IMR-90 (cell line): ENCODE data around the gene CDKN1C. TPM values are rescaled to one million over a fixed set of nuclear protein-coding genes. Genes with fewer than 3 reads are reported as not detected.

Experiments used
- ATAC-seq: fragments of 200-7000 bp; cut with Tn5 transposase; 2 replicates; pipeline ENCODE4 v1.9.1; 2020; ENCODE audit warnings: low read depth, mild to moderate bottlenecking, moderate library complexity
- BruUV-seq: library from RNA; stranded (reverse); fragments of 400-500 nt; replicated peaks from 2 replicates; lab custom pipeline; 2021; lab: Mats Ljungman, UMichigan
- CTCF ChIA-PET: fragments of 300-600 bp; formaldehyde crosslinking; extraction: SDS; loops from one replicate; lab custom pipeline; 2021; ENCODE audit warnings: antibody characterized with exemption; lab: Yijun Ruan, JAX
- POLR2A ChIA-PET: fragments of 300-600 bp; sonication (Branson Sonifier 250); formaldehyde crosslinking; loops from one replicate; lab custom pipeline; 2022; ENCODE audit warnings: antibody characterized with exemption; ENCODE audit not compliant: unreplicated experiment; lab: Charles Lee
- DNase-seq: peaks from one replicate; pipeline ENCODE4 v3.0.0; 2013
- H2AFZ ChIP-seq: replicated peaks from 2 replicates; pipeline ENCODE3; 2013; ENCODE audit warnings: low read length, mild to moderate bottlenecking; ENCODE audit not compliant: poor library complexity
- H2AK5ac ChIP-seq: 2 replicates; pipeline ENCODE4 v1.6.1; 2013; ENCODE audit warnings: low read depth, low read length, inconsistent platforms
- H2AK9ac ChIP-seq: replicated peaks from 2 replicates; pipeline ENCODE3; 2013; ENCODE audit warnings: mild to moderate bottlenecking, low read depth, low read length, moderate library complexity; ENCODE audit not compliant: poor library complexity
- H2BK120ac ChIP-seq: 2 replicates; pipeline ENCODE4 v1.6.1; 2013; ENCODE audit warnings: low read depth, low read length, inconsistent platforms
- H2BK15ac ChIP-seq: 3 replicates; pipeline ENCODE4 v1.6.1; 2013; ENCODE audit warnings: low read depth, low read length, inconsistent platforms
- H2BK20ac ChIP-seq: 2 replicates; pipeline ENCODE4 v1.6.1; 2013; ENCODE audit warnings: low read depth, mild to moderate bottlenecking, inconsistent platforms, low read length, moderate library complexity
- H2BK5ac ChIP-seq: 2 replicates; pipeline ENCODE4 v1.6.1; 2013; ENCODE audit warnings: mild to moderate bottlenecking, low read depth, low read length, inconsistent platforms; ENCODE audit not compliant: poor library complexity, severe bottlenecking
- H3K14ac ChIP-seq: replicated peaks from 2 replicates; pipeline ENCODE4 v1.6.1; 2013; ENCODE audit warnings: low read depth, low read length, inconsistent platforms
- H3K18ac ChIP-seq: 2 replicates; pipeline ENCODE4 v1.6.1; 2013; ENCODE audit warnings: low read depth, low read length, control low read depth
- H3K23ac ChIP-seq: 2 replicates; pipeline ENCODE4 v1.6.1; 2013; ENCODE audit warnings: low read depth, low read length, inconsistent platforms
- H3K27ac ChIP-seq: 2 replicates; pipeline ENCODE4 v1.5.1; 2013; ENCODE audit warnings: mild to moderate bottlenecking, control low read depth, low read length; ENCODE audit not compliant: insufficient read depth
- H3K27me3 ChIP-seq: 2 replicates; pipeline ENCODE4 v1.6.1; 2013; ENCODE audit warnings: low read length; ENCODE audit not compliant: control insufficient read depth, insufficient read depth
- H3K36me3 ChIP-seq: 2 replicates; pipeline ENCODE4 v1.6.1; 2013; ENCODE audit warnings: low read length, mixed read lengths; ENCODE audit not compliant: control insufficient read depth, insufficient read depth
- H3K4ac ChIP-seq: 2 replicates; pipeline ENCODE4 v1.6.1; 2013; ENCODE audit warnings: low read depth, low read length, inconsistent platforms
- H3K4me1 ChIP-seq: 2 replicates; pipeline ENCODE4 v1.6.1; 2013; ENCODE audit warnings: low read length, mixed read lengths; ENCODE audit not compliant: control insufficient read depth, insufficient read depth
- H3K4me2 ChIP-seq: 2 replicates; pipeline ENCODE4 v1.6.1; 2013; ENCODE audit warnings: low read depth, mild to moderate bottlenecking, control low read depth, low read length, moderate library complexity
- H3K4me3 ChIP-seq: 2 replicates; pipeline ENCODE4 v1.5.1; 2013; ENCODE audit warnings: low read depth, mild to moderate bottlenecking, control low read depth, low read length, moderate library complexity; ENCODE audit not compliant: insufficient read depth
- H3K56ac ChIP-seq: 2 replicates; pipeline ENCODE4 v1.6.1; 2013; ENCODE audit warnings: low read length, inconsistent platforms; ENCODE audit not compliant: insufficient read depth; ENCODE audit errors: extremely low read depth
- H3K79me1 ChIP-seq, 2 experiments: 2 replicates each; pipeline ENCODE4 v1.6.1; 2013; ENCODE audit warnings: low read length in 2 of 2, inconsistent platforms in 1 of 2, low read depth in 1 of 2
- H3K9ac ChIP-seq: 2 replicates; pipeline ENCODE4 v1.6.1; 2013; ENCODE audit warnings: low read depth, low read length, control low read depth
- H3K9me1 ChIP-seq: 2 replicates; pipeline ENCODE4 v1.6.1; 2013; ENCODE audit warnings: low read length, inconsistent platforms; ENCODE audit not compliant: insufficient read depth
- H3K9me3 ChIP-seq: 2 replicates; pipeline ENCODE4 v1.6.1; 2013; ENCODE audit warnings: low read length; ENCODE audit not compliant: control insufficient read depth, insufficient read depth
- H4K20me1 ChIP-seq: 2 replicates; pipeline ENCODE4 v1.6.1; 2013; ENCODE audit warnings: low read length, inconsistent platforms; ENCODE audit not compliant: insufficient read depth
- H4K5ac ChIP-seq: 2 replicates; pipeline ENCODE4 v1.6.1; 2013; ENCODE audit warnings: mild to moderate bottlenecking, low read depth, low read length, control low read depth
- H4K8ac ChIP-seq, 2 experiments: 2 replicates each; pipeline ENCODE4 v1.6.1; 2013; ENCODE audit warnings: low read depth in 2 of 2, low read length in 2 of 2, control low read depth in 1 of 2, inconsistent platforms in 1 of 2
- H4K91ac ChIP-seq: 2 replicates; pipeline ENCODE4 v1.6.1; 2013; ENCODE audit warnings: low read depth, low read length, inconsistent platforms; ENCODE audit not compliant: insufficient read depth
- BHLHE40 ChIP-seq: fragments of 150-350 bp; IDR thresholded peaks from 2 replicates; pipeline ENCODE4 v1.6.1; 2016; ENCODE audit warnings: mild to moderate bottlenecking, low read depth, low read length
- CEBPB ChIP-seq: IDR thresholded peaks from 2 replicates; pipeline ENCODE4 v1.6.1; 2012; ENCODE audit warnings: low read depth, low read length, improper control_type of control experiment
- CHD1 ChIP-seq: IDR thresholded peaks from 2 replicates; pipeline ENCODE4 v1.6.1; 2012; ENCODE audit warnings: low read depth, low read length, improper control_type of control experiment
- WGBS, 2 experiments: methylation state at CpG; one replicate each; pipeline versions ENCODE4 v1.1.5 to v1.1.7; 2013; ENCODE audit warnings: missing lambda C conversion rate in 2 of 2; ENCODE audit not compliant: insufficient read length in 1 of 2; ENCODE audit errors: extremely low coverage in 2 of 2; 5-methylcytosine and 5-hydroxymethylcytosine counted together
- dilution Hi-C: fragments of 300-500 bp; cut with HindIII; formaldehyde crosslinking; loops from one replicate; pipeline ENCODE4 v1.14.3; 2018; ENCODE audit warnings: low sequenced_read_pairs; ENCODE audit not compliant: unreplicated experiment
- in situ Hi-C: fragments of 300-500 bp; cut with MboI; formaldehyde crosslinking; loops from 3 replicates; pipeline ENCODE4 v1.14.3; 2019; ENCODE audit warnings: low sequenced_read_pairs, inconsistent platforms, mixed read lengths
- intact Hi-C: fragments of 100-400 bp; cut with micrococcal nuclease; formaldehyde crosslinking; loops from 2 replicates; pipeline ENCODE4 v1.10.0; 2022
- polyA plus RNA-seq, 3 experiments: library from polyadenylated mRNA; depleted of rRNA; stranded (reverse); fragments of >200 nt; gene quantifications; 2 replicates each; pipeline ENCODE4 v1.2.3, GENCODE V29; 2012; ENCODE audit warnings: low replicate concordance in 1 of 3
- total RNA-seq: library from RNA; depleted of rRNA; stranded (reverse); fragments of >200 nt; gene quantifications from 2 replicates; pipeline ENCODE4 v1.2.3, GENCODE V29; 2012
- TF ChIP-seq, protein P1 (sequence below): conservative IDR thresholded peaks from 2 replicates; pipeline ENCODE4 v1.5.1; 2012; ENCODE audit warnings: mild to moderate bottlenecking, low read depth, low read length, improper control_type of control experiment

Gene CDKN1C
- total and polyA plus RNA-seq, 2 of the 4 experiments (the other 2 are of a cell fraction): 1.6 to 3.0 TPM

DNA sequence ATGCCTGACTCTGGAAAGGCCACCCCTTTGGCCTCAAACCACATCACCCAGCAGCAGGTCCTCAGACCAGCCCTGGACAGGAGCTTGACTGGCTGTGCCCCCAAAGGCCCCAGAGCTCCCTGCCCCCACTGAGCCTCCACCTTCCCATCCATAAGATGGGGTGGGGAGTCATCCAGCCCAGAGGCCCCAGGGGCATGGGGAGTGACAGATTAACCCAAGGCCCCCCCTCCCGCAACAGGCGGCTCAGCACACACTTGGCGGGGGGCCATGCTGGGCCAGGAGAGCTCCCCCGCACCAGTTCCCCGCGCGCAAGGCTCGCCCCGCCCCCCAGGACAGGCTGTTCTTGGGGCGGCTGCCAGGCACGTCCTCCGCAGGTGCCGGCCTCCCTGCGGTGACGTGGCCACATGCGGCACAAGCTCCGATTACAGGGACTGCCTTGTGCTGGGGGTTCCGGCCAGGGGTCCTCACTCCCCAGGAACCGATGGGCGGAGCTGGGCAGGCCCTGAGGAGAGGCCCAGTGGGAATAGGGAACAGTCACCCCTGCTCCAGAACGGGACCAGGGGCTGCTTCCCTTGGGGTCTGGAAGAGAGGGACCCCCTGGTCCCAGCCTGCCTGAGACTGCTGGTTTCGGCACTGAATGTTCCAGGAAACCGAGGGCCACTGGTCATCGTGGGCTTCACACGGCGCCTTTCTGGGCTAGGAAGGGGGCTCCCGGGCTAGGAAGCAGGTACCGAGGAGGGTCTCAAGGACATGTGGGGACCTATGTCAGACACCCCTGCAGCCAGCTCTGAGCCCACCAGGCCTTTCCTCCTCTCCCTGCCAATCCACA, 5.1 kb upstream of the CDKN1C start:
- H3K4me1 ChIP-seq: peaks cover 31% of the 10 kb centered on the region
- no peaks in the 10 kb centered on the region for H3K9me3 ChIP-seq
- H4K5ac ChIP-seq: peak overlapping the region; percentile 72
- H2AK9ac ChIP-seq: peak overlapping the region; percentile 93
- H3K27ac ChIP-seq: peak overlapping the region; percentile 1; the same call in 1 of the 2 replicates
- ChIA-PET POLR2A (no interaction called here), CTCF (interaction anchor here (11.0 kb wide), 1 partner anchor 358 kb away, joined by 116 read pairs; no protein-coding TSS in a partner anchor)
- no peaks in the 10 kb centered on the region for H3K36me3 ChIP-seq
- H3K27me3 ChIP-seq: no peaks in the 10 kb centered on the region
- H3K9me1 ChIP-seq: 0 out of 2 replicates have a peak, but pooled peaks cover 3% of the 10 kb centered on the region
- H4K91ac ChIP-seq: peak overlapping the region; percentile 67; the same call in 1 of the 2 replicates
- peak overlapping the region; percentile 55 for H2BK120ac ChIP-seq
- no TSS peak for BruUV-seq
- in situ Hi-C loops: loop anchor here (10.0 to 25.0 kb wide), 2 partner anchors 466 to 703 kb away; no protein-coding TSS in a partner anchor
- peak overlapping the region; percentile 50 for H3K18ac ChIP-seq
- 0 out of 2 replicates have a peak overlapping the region, but pooled peaks have one; percentile 54 for H3K14ac ChIP-seq
- H2AK5ac ChIP-seq: peak overlapping the region; percentile 96; the same call in 1 of the 2 replicates
- H2BK20ac ChIP-seq: peak overlapping the region; percentile 47; the same call in 1 of the 2 replicates
- peak overlapping the region; percentile 75; the same call in 1 of the 3 replicates for H2BK15ac ChIP-seq
- TF ChIP-seq CHD1 (no peak), CEBPB (no peak), BHLHE40 (peak; percentile 74)
- TF ChIP-seq, protein P1, sequence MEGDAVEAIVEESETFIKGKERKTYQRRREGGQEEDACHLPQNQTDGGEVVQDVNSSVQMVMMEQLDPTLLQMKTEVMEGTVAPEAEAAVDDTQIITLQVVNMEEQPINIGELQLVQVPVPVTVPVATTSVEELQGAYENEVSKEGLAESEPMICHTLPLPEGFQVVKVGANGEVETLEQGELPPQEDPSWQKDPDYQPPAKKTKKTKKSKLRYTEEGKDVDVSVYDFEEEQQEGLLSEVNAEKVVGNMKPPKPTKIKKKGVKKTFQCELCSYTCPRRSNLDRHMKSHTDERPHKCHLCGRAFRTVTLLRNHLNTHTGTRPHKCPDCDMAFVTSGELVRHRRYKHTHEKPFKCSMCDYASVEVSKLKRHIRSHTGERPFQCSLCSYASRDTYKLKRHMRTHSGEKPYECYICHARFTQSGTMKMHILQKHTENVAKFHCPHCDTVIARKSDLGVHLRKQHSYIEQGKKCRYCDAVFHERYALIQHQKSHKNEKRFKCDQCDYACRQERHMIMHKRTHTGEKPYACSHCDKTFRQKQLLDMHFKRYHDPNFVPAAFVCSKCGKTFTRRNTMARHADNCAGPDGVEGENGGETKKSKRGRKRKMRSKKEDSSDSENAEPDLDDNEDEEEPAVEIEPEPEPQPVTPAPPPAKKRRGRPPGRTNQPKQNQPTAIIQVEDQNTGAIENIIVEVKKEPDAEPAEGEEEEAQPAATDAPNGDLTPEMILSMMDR: no peak
- peak overlapping the region; percentile 12 for H2BK5ac ChIP-seq
- H3K4me3 ChIP-seq: no peak overlapping the region
- no CpG with 5 or more reads among the region's 28 CpGs for WGBS, 2 experiments
- no peak overlapping the region for H3K23ac ChIP-seq
- DNase-seq: peak; percentile 64
- no peaks in the 10 kb centered on the region for H4K20me1 ChIP-seq
- ATAC-seq: no peak
- H3K9ac ChIP-seq: peak overlapping the region; percentile 17; the same call in 1 of the 2 replicates
- intact Hi-C loops: loop anchor here (5.0 to 10.0 kb wide), 2 partner anchors 102 to 696 kb away; partner anchors contain the start of gene NAP1L4
- dilution Hi-C loops: no loop called here
- peak overlapping the region; percentile 88 to 98; a peak in 3 of 4 replicates for H4K8ac ChIP-seq
- H3K4ac ChIP-seq: peak overlapping the region; percentile 98
- no peak overlapping the region for H3K56ac ChIP-seq
- no peak overlapping the region for H3K4me2 ChIP-seq
- peak overlapping the region; percentile 92 for H2AFZ ChIP-seq
- no peaks in the 10 kb centered on the region; a peak in 1 of 4 replicates for H3K79me1 ChIP-seq
